Left renal cortex interstitium (tissue), 4 donors: ENCODE measurements around the gene RXRA. TPM values are rescaled to one million over a fixed set of nuclear protein-coding genes. Genes with fewer than 3 reads are reported as not detected.

Experiments used
- DNase-seq, 4 donors: peaks; one replicate each; pipeline ENCODE4 v3.0.0-alpha.2; 2013; ENCODE audit warnings: low read depth in 4 of 4, low spot score in 2 of 4, missing footprints in 1 of 4
- polyA plus RNA-seq, 4 donors: library from polyadenylated mRNA; unstranded; fragments of 120-200 nt; gene quantifications; one replicate each; pipeline ENCODE4 v1.2.1, GENCODE V29; 2013; ENCODE audit not compliant: insufficient read length in 4 of 4

Gene RXRA
- 10 to 100 TPM; 38.2 to 61.6 (median 49.6) TPM for polyA plus RNA-seq

DNA sequence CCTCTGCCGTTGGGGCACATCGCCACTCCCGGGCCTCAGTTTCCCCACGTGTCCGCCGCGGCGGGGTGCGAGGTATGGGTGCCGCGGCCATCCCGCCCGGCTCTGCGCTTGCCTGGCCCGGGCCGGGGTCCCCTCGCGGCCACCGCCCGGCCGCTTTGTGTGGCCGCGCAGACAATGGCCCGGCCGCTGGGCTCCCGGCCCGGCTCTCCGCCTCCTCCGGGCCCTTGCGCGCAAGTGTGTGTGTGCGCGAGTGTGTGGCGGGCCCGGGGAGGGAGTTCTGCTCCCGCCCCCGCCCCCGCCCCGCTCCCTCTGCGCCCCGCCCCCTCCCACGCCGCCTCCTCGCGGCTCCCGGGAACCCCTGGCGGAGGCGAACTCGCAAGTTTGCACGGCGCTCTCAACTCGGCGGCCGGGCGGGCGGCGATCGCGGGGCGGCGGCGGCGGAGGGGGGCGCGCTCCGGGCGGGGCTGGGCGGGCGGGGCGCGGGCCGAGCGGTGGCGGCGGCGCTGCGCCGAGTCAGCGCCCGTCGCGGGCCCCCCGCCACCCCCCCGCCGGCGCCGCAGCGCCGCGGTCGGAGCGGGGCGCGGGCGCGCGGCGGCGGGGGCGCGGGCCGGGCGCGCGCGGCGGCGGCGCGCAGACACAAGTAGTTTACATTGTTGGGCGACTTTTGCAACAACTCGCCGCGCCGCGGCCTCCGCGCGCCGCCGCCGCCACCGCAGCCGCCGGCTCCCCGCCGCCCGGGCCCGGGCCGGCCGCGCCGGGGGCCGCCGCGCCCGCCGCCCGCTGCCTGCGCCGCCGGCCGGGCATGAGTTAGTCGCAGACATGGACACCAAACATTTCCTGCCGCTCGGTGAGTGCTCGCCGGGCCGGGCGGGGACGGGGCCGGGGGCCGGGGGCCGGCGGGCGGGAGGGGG lies at the start of gene RXRA:
RXRA (plus strand) TSS at position 643 of the 911 bp plus-strand sequence; CDS start at position 820, 177 bp downstream.
- DNase-seq, result peak in 1 of 4 donors; percentile 68

DNA sequence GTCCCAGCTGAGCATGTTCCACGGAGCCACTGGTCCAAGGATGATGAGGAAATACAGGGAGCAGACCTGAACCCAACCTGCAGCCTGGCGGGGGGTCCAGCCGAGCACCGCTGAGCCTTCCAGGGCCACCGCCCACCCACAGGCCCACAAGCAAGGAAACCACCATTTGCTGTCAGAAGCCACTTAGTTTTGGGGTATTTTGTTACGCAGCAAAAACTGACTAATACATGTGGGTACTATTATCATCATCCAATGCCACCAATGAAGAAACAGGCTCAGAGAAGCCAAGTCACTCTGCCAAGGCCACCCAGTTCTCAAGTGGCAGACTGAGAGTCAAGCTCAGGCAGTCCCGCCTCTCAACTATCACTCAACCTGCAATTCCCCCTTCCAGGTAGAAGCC lies 48.0 kb upstream of the RXRA start:
- no peak for DNase-seq

- DNase-seq, result no peak
Observed at GRCh38 chr9:134278974-134279640, 47.1 kb upstream of the RXRA start.

- DNase-seq, result no peak
Observed at GRCh38 chr9:134282138-134282650, 44.1 kb upstream of the RXRA start.

- DNase-seq, result no peak
Observed at GRCh38 chr9:134283111-134283515, 43.1 kb upstream of the RXRA start.

- DNase-seq, result no peak
Observed at GRCh38 chr9:134283692-134284265, 42.5 kb upstream of the RXRA start.

- no peak for DNase-seq
Observed at GRCh38 chr9:134284273-134284672, 42.0 kb upstream of the RXRA start.

DNA sequence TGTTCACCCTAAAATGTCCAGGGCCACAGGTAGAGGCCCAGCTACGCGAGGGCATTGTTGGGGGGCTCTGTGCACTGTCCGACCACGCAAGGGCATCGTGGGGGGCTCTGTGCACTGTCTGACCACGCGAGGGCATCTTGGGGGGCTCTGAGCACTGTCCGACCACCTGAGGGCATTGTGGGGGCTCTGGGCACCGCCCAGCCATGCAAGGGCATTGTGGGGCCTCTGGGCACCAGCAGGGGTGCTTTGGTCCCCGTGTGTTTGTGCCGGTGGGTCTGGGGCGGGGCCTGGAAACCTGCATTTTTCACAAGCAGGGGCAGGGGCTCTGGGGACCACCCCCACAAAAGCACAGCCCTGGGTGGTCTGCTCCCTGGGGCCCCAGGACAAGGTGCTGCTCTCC lies 41.5 kb upstream of the RXRA start:
- no peak for DNase-seq

GRCh38 chr9:134285215-134285845 lies 40.9 kb upstream of the RXRA start:
- DNase-seq, result no peak

DNA sequence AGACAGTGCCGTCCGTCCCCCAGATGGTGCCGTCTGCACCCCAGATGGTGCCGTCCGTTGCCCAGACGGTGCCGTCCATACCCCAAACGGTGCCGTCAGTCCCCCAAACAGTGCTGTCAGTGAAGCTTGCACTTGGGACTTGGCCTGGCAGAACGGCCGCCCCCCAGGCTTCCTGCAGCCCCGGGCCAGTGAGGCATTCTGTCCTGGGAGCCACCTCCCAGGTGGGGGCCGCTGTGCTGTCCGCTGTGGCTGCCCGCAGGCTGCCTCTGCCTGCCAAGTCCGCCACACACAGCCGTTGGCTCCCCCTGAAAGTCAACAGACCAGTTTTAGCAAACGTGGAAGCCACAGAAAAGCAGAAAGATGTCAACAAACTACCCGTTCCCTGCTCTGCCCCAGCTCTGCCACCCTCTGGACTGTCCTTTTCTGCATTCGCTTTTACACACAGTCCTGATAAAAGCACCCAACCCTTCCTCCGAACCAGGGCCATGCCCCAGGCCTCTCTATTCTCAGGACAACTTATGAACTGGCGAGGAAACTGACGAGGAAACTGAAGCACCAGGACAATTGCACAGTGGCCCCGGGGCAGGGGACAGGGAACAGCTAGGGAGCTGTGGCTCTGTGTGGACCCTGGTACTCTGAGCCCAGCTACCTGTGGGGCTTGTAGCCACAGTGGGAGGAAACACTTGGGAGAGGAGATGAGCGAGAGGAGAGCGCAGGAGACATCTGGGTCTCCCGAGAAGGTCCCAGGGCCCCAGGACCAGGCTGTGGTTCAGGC lies 39.6 kb upstream of the RXRA start:
- no peak for DNase-seq

GRCh38 chr9:134287591-134288491 lies 38.4 kb upstream of the RXRA start:
- no peak for DNase-seq

- no peak for DNase-seq
Observed at GRCh38 chr9:134288746-134289145, 37.5 kb upstream of the RXRA start.

DNA sequence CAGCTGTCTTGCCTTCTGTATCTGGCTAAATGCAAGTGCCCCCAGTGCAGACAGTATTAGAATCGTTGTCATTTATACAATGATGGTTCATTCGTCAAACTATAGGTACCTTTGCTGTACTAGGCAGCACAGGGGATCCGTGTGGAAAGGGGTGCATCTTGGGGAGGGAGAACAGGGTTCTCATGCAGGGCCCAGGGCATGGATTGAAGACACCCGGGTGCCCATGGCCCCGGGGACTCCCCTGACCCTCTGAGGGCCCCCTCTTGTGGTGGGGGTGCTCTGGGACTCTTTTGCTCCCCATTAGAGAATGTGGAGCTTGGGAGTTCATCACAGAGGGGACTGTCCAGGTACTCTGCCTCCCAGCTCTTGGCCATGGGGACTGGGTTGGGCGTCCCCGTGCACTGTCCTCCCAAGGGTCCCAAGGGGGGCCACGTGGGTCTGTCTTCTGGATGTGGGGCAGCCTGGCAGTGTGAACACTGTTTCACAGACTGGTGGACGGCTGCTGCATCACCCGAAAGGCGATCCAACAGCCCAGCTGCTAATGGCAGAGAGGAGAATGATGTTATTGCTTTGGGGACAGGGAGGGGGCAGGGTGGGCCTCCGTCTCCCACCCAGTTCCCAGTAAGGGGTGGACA lies 36.9 kb upstream of the RXRA start:
- no peak for DNase-seq

DNA sequence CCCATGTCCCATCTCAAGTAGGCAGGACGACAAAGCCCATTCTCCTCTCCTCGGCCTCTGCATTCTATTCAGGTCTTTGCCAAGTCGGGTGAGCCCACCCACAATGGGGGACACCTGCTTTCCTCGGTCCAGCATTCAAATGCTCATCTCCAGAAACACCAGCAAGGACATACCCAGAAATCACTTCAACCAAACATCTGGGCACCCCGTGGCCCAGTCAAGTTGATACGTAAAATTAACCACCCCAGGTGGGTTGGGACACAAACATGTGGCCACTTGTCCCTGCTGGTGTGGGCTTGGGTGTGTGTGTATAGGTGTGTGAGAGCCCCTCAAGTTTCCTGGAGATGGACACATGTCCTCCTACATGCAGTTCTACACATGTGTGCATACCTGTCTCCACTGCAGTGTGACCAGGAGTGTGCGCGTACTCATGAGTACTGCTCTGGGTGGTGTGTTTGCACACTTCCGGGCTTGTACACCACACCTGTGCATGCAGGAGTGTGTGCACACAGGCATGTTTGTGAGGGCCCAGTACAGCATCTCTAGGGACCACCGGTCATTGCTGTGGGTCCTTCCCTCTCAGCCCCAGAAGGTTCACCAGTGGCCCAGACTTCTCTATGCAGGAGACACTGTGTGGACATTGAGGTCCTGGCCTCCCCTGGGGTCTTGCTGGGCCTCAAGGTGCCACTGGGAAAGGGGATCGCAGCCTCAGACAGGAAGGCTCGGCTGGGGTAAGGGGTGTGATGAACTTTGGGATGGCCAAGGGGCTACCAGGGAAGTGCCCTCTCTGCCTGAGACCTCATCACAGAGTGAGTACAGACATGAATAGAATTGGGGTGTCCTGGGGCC lies 35.4 kb upstream of the RXRA start:
- no peak for DNase-seq

GRCh38 chr9:134291452-134291881 lies 34.8 kb upstream of the RXRA start:
- no peak for DNase-seq

- DNase-seq, result no peak
Observed at GRCh38 chr9:134291961-134292871, 34.0 kb upstream of the RXRA start.
